ENCODE data around the gene GPHN. TPM values are rescaled to one million over a fixed set of nuclear protein-coding genes. Genes with fewer than 3 reads are reported as not detected.

GPHN gene
- total and polyA plus RNA-seq, 2 donors from 2014 or later, result 35.4 to 62.0 TPM

DNA sequence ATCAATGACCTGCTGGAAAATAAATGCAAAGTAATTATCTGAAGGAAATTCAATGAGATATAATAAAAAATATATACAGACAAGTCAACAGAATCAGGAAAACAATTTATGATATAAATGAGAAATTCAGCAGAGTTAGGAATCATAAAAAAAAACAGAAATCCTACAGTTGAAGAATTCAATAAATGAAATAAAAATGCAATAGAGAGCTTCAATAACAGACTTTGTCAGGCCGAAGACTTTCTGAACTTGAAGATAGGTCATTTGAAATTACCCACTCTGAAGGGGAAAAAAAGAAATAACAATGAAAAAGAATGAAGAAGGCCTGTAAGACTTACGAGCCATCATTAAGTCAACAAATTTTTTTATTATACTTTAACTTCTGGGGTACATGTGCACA, 665.8 kb downstream of the GPHN start:
- H3K9me3 ChIP-seq (ENCODE audit: control insufficient read depth in 2 of 3, insufficient read depth in 1 of 3, low read length in 3 of 3), result peaks cover 0 to 2% (median 0%) of the 10 kb centered on the region in 3 donors
- H3K36me3 ChIP-seq (ENCODE audit: control insufficient read depth in 2 of 3, insufficient read depth in 3 of 3, low read length in 3 of 3), result peaks cover 2 to 12% (median 5%) of the 10 kb centered on the region in 3 donors
- no peak overlapping the region for H3K27ac ChIP-seq (ENCODE audit: low read depth in 2 of 2, low read length in 2 of 2)
- FAIRE-seq (no peak), DNase-seq (no peak)
- no peaks in the 10 kb centered on the region for H3K27me3 ChIP-seq (ENCODE audit: control insufficient read depth, insufficient read depth, low read length)
- H3K4me1 ChIP-seq (ENCODE audit: control insufficient read depth in 2 of 3, insufficient read depth in 2 of 3, low read depth in 1 of 3, low read length in 3 of 3), result no peaks in the 10 kb centered on the region
- intact Hi-C loops (cut with DNase I), result loop anchor here (5.0 kb wide), 1 partner anchor 104 kb away; no protein-coding TSS in a partner anchor
- TF ChIP-seq, protein P1, sequence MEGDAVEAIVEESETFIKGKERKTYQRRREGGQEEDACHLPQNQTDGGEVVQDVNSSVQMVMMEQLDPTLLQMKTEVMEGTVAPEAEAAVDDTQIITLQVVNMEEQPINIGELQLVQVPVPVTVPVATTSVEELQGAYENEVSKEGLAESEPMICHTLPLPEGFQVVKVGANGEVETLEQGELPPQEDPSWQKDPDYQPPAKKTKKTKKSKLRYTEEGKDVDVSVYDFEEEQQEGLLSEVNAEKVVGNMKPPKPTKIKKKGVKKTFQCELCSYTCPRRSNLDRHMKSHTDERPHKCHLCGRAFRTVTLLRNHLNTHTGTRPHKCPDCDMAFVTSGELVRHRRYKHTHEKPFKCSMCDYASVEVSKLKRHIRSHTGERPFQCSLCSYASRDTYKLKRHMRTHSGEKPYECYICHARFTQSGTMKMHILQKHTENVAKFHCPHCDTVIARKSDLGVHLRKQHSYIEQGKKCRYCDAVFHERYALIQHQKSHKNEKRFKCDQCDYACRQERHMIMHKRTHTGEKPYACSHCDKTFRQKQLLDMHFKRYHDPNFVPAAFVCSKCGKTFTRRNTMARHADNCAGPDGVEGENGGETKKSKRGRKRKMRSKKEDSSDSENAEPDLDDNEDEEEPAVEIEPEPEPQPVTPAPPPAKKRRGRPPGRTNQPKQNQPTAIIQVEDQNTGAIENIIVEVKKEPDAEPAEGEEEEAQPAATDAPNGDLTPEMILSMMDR (IDR thresholded peaks at IDR 0.05; ENCODE audit: borderline replicate concordance, extremely low read depth, insufficient read depth), result no peak
- no peak overlapping the region for H3K9ac ChIP-seq (ENCODE audit: low read length in 3 of 3)
- no peak overlapping the region for H3K4me3 ChIP-seq (ENCODE audit: low read length in 3 of 3)

DNA sequence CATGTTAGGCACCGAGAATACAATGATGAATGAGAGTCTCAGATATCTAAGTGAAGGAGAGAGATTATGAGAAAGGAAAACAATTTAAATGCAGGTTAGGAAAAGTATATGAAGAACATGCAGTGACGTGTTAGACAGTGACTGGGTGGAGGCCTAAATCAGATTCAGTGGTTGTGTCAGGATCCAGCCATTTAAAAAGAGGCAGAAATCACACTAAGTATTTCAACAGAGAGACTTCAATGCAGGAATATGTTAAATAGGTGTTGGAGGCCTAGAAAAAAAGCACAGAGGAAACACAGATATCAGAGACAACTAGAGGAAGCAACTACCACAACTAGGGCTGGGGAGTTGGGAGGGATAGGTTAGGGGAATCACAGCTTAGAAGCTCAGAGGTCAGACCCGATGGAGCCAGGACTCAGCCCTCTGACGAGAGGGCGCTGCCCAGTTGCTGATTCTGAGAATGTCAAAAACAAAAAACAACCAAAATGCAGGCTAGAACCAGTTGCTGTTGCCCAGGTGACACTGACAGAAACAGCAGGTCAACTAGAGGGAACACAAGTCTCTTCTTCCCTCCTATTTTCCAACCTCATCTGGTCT, 678.3 kb downstream of the GPHN start:
- Histone ChIP-seq H3K36me3 (ENCODE audit: control insufficient read depth in 2 of 3, insufficient read depth in 3 of 3, low read length in 3 of 3) (peaks cover 0 to 2% (median under 1%) of the 10 kb centered on the region in 3 donors), H3K4me1 (ENCODE audit: control insufficient read depth in 2 of 3, insufficient read depth in 2 of 3, low read depth in 1 of 3, low read length in 3 of 3) (no peaks in the 10 kb centered on the region), H3K27ac (ENCODE audit: low read depth in 2 of 2, low read length in 2 of 2) (no peak overlapping the region), H3K27me3 (ENCODE audit: control insufficient read depth, insufficient read depth, low read length) (no peaks in the 10 kb centered on the region), H3K4me3 (ENCODE audit: low read length in 3 of 3) (no peak overlapping the region), H3K9ac (ENCODE audit: low read length in 3 of 3) (no peak overlapping the region), H3K9me3 (ENCODE audit: control insufficient read depth in 2 of 3, insufficient read depth in 1 of 3, low read length in 3 of 3) (no peaks in the 10 kb centered on the region)
- TF ChIP-seq, protein P1 (IDR thresholded peaks at IDR 0.05; ENCODE audit: borderline replicate concordance, extremely low read depth, insufficient read depth), result no peak
- DNase-seq, result no peak
- intact Hi-C loops (cut with DNase I), result no loop called here
- FAIRE-seq, result no peak

GRCh38 chr14:67186789-67187584, 679.0 kb downstream of the GPHN start:
- FAIRE-seq, result no peak
- H3K9ac ChIP-seq (ENCODE audit: low read length in 3 of 3), result no peak overlapping the region
- H3K27ac ChIP-seq (ENCODE audit: low read depth in 2 of 2, low read length in 2 of 2), result no peak overlapping the region
- intact Hi-C loops (cut with DNase I), result no loop called here
- H3K27me3 ChIP-seq (ENCODE audit: control insufficient read depth, insufficient read depth, low read length), result no peaks in the 10 kb centered on the region
- H3K4me3 ChIP-seq (ENCODE audit: low read length in 3 of 3), result no peak overlapping the region
- H3K9me3 ChIP-seq (ENCODE audit: control insufficient read depth in 2 of 3, insufficient read depth in 1 of 3, low read length in 3 of 3), result no peaks in the 10 kb centered on the region
- TF ChIP-seq, protein P1 (IDR thresholded peaks at IDR 0.05; ENCODE audit: borderline replicate concordance, extremely low read depth, insufficient read depth), result no peak
- DNase-seq, result no peak
- H3K36me3 ChIP-seq (ENCODE audit: control insufficient read depth in 2 of 3, insufficient read depth in 3 of 3, low read length in 3 of 3), result no peaks in the 10 kb centered on the region
- no peaks in the 10 kb centered on the region for H3K4me1 ChIP-seq (ENCODE audit: control insufficient read depth in 2 of 3, insufficient read depth in 2 of 3, low read depth in 1 of 3, low read length in 3 of 3)

All from kidney (tissue), 14 donors.